Stimulated activated CD4-positive, alpha-beta T cell treated with anti-CD3 and anti-CD28 coated beads, Interleukin-15, amount 100 ng/mL, for 1 hour (primary cell): ENCODE results near the gene GLRX3.

ENCODE experiments used
- DNase-seq, 2 donors: peaks; one replicate each; pipeline ENCODE4 v3.0.0-alpha.2; 2020; ENCODE audit warnings: low read depth in 1 of 2, low spot score in 1 of 2

Gene GLRX3

GRCh38 chr10:130137659-130138478, 1.7 kb downstream of the GLRX3 start:
- no peak for DNase-seq

GRCh38 chr10:130138479-130138866, 2.3 kb downstream of the GLRX3 start:
- DNase-seq, result no peak

- DNase-seq, result no peak
Measured at GRCh38 chr10:130140425-130140824, 4.2 kb downstream of the GLRX3 start.

GRCh38 chr10:130141038-130141437, 4.8 kb downstream of the GLRX3 start:
- DNase-seq, result no peak

GRCh38 chr10:130141460-130141859, 5.3 kb downstream of the GLRX3 start:
- no peak for DNase-seq

GRCh38 chr10:130141878-130142277, 5.7 kb downstream of the GLRX3 start:
- DNase-seq, result no peak

- DNase-seq, result no peak
Measured at GRCh38 chr10:130146042-130146441, 9.9 kb downstream of the GLRX3 start.

- no peak for DNase-seq
Measured at GRCh38 chr10:130159192-130159794, 23.1 kb downstream of the GLRX3 start.

- DNase-seq, result no peak
Measured at GRCh38 chr10:130160775-130161174, 24.6 kb downstream of the GLRX3 start.

- no peak for DNase-seq
Measured at GRCh38 chr10:130161331-130161730, 25.1 kb downstream of the GLRX3 start.

GRCh38 chr10:130167193-130167592, 31.0 kb downstream of the GLRX3 start:
- DNase-seq, result no peak

- no peak for DNase-seq
Measured at GRCh38 chr10:130167707-130168106, 31.5 kb downstream of the GLRX3 start.

- no peak for DNase-seq
Measured at GRCh38 chr10:130169136-130169859, 33.1 kb downstream of the GLRX3 start.

GRCh38 chr10:130171196-130171595, 35.0 kb downstream of the GLRX3 start:
- DNase-seq, result no peak

GRCh38 chr10:130174328-130174727, 38.1 kb downstream of the GLRX3 start:
- no peak for DNase-seq

- DNase-seq, result no peak
Measured at GRCh38 chr10:130175074-130175473, 38.9 kb downstream of the GLRX3 start.

GRCh38 chr10:130177250-130177649, 41.1 kb downstream of the GLRX3 start:
- DNase-seq, result no peak

GRCh38 chr10:130179640-130180039, 43.4 kb downstream of the GLRX3 start:
- no peak for DNase-seq

GRCh38 chr10:130180416-130180815, 44.2 kb downstream of the GLRX3 start:
- DNase-seq, result no peak

GRCh38 chr10:130181858-130182257, 45.7 kb downstream of the GLRX3 start:
- no peak for DNase-seq

GRCh38 chr10:130185591-130185990, 49.4 kb downstream of the GLRX3 start:
- DNase-seq, result no peak
